Hepatocyte (in vitro differentiated cells): ENCODE data around the gene EXD3.

Experiments
- CTCF ChIP-seq: fragments of 200-600 bp; sonication (generic); IDR thresholded peaks from 2 replicates; pipeline ENCODE4 v1.5.1; 2016; ENCODE audit warnings: antibody characterized with exemption, mild to moderate bottlenecking; ENCODE audit not compliant: poor library complexity
- EZH2 ChIP-seq: fragments of 200-600 bp; sonication (generic); IDR thresholded peaks from 2 replicates; pipeline ENCODE4 v1.6.1; 2016; ENCODE audit warnings: antibody characterized with exemption, mild to moderate bottlenecking, borderline replicate concordance

DNA sequence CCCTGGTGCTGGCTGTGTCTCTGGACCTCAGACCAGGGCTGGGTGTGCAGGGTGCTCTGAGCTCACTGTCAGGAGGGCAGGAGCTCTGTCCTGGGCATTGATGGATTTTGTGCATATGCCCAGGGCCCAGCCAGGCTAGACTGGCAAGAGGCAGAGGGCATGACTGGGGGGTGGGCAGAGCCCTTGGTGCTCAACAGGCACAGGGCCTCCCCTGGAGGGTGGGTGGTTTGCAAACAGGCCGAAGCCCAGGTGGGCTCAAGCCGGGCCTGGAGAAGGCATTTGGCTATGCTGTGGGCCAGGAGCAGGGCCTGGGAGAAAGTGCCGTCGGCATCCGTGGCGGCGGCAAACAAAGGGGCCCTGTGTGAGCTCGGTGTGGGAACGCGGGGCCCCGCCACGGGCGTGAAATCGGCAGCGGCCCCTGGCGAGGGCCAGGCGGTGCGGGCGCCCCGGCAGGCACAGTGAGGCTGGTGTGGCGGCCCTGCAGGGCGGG, 119.0 kb downstream of the EXD3 start:
- no peak for TF ChIP-seq CTCF
- no peak for TF ChIP-seq EZH2
